IPS DF 6.9 (cell line): ENCODE data around the gene TSEN2.
"Not testable (repeated sequence)": the region's sequence is repeated elsewhere in the genome, so short reads cannot be mapped to it uniquely, and the experiment has no call there.

Experiments
- DNase-seq: peaks from one replicate; pipeline ENCODE4 v3.0.0-alpha.2; 2013; ENCODE audit warnings: low read depth, low spot score
- H3K27ac ChIP-seq: one replicate; pipeline ENCODE4 v1.5.1; 2013; ENCODE audit warnings: low read length, control low read depth
- H3K27me3 ChIP-seq: 2 replicates; pipeline ENCODE4 v1.6.1; 2013; ENCODE audit warnings: mild to moderate bottlenecking, low read length; ENCODE audit not compliant: control insufficient read depth, insufficient read depth
- H3K36me3 ChIP-seq: 2 replicates; pipeline ENCODE4 v1.6.1; 2013; ENCODE audit warnings: low read length; ENCODE audit not compliant: control insufficient read depth, insufficient read depth
- H3K4me1 ChIP-seq: 2 replicates; pipeline ENCODE4 v1.6.1; 2013; ENCODE audit warnings: low read length; ENCODE audit not compliant: control insufficient read depth, insufficient read depth
- H3K4me3 ChIP-seq: 2 replicates; pipeline ENCODE4 v1.5.1; 2013; ENCODE audit warnings: mild to moderate bottlenecking, low read length
- H3K9me3 ChIP-seq: 2 replicates; pipeline ENCODE4 v1.6.1; 2013; ENCODE audit warnings: low read length, inconsistent platforms; ENCODE audit not compliant: control insufficient read depth, insufficient read depth
- WGBS: extraction: QIAGEN DNeasy Blood & Tissue Kit; methylation state at CpG from one replicate; pipeline ENCODE4 v1.1.7; 2013; ENCODE audit warnings: mixed read lengths, missing lambda C conversion rate; ENCODE audit not compliant: insufficient read length, insufficient coverage; 5-methylcytosine and 5-hydroxymethylcytosine counted together

TSEN2 gene

DNA sequence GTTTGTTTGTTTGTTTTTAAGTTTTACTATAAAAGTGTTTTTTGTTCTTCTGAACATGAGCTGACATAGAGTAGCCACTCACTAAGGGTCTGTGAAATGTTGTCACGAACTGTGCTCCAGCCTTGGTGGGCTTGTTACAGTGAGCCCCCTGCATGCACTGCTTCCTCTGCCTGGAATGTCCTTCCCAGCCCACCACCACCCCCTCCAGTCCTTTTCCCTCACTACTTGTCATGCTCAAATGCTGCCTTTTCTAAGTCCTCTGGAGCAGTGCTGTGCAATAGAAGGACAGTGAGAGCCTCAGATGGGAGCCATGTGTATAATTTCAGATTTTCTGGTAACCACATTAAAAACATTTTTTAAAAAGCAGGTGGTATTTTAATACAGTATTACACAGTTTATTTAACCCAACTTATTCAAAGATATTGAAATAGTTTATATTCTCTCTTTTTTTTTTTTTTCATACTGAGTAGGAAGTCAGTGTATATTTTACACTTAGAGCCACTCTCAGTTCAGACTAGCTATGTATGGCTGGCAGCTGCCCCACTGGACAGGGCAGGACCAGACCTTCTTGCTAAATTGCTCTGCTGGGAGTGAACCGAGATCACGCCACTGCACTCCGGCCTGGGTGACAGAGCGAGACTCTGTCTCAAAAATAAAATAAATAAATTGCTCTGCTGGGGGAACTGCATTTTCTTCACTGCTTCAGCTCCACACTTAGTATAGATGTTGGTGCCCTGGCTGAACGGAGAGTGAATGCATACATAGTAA is 34.2 kb downstream of the TSEN2 start:
- Histone ChIP-seq H3K4me1 (no peaks in the 10 kb centered on the region), H3K4me3 (no peak overlapping the region), H3K27ac (no peak overlapping the region), H3K27me3 (no peaks in the 10 kb centered on the region), H3K36me3 (peaks cover 11% of the 10 kb centered on the region), H3K9me3 (no peaks in the 10 kb centered on the region)
- no peak for DNase-seq
- WGBS, result no CpG with 5 or more reads among the region's 6 CpGs

DNA sequence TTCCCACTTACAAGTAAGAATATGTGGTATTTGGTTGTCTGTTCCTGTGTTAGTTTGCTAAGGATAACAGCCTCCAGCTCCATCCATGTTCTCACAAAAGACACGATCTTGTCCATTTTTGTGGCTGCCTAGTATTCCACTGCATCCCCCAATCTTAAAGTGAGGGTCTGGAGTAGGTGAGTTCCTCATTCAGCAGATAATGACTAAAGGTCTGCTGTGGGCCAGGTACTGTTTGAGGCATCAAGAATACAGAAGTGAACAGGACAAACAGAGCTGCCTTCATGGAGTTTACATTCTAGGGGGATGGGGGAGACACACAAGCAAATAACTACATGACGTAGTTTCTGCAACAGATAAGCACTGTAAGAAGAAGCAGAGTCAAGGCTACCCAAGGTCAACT is 36.7 kb downstream of the TSEN2 start:
- H3K36me3 ChIP-seq, result peaks cover 11% of the 10 kb centered on the region

DNA sequence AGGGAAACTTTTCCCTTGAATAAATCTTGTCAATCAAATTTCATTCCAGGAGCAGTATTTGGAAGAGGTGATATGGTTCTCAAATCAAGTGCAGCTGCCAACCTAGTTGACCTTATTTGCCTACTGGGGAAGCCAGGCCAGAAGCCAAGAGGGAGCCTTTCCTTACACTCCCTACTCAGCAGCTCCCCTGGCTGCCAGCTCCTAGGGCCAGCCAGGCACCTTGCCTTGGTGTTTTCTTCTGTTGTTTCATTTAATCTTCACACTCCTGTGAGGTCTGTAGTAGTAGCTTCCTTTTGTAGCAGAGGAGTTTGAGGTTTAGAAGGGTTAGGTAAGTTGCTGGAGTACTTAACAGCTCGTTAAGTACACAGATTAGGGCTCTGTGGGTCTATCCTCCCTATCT is 38.4 kb downstream of the TSEN2 start:
- DNase-seq, result no peak
- H3K4me1 ChIP-seq, result no peaks in the 10 kb centered on the region
- peaks cover 14% of the 10 kb centered on the region for H3K36me3 ChIP-seq
- no peaks in the 10 kb centered on the region for H3K27me3 ChIP-seq
- no peak overlapping the region for H3K27ac ChIP-seq
- H3K9me3 ChIP-seq, result no peaks in the 10 kb centered on the region
- H3K4me3 ChIP-seq, result no peak overlapping the region
- no CpG with 5 or more reads among the region's 1 CpG for WGBS

More for the DNA sequence above, 36.7 kb downstream of the TSEN2 start:
- Histone ChIP-seq H3K9me3 (no peaks in the 10 kb centered on the region), H3K27ac (no peak overlapping the region), H3K27me3 (no peaks in the 10 kb centered on the region), H3K4me1 (no peaks in the 10 kb centered on the region), H3K4me3 (no peak overlapping the region)
- WGBS, result no CpG with 5 or more reads among the region's 2 CpGs
- no peak for DNase-seq

DNA sequence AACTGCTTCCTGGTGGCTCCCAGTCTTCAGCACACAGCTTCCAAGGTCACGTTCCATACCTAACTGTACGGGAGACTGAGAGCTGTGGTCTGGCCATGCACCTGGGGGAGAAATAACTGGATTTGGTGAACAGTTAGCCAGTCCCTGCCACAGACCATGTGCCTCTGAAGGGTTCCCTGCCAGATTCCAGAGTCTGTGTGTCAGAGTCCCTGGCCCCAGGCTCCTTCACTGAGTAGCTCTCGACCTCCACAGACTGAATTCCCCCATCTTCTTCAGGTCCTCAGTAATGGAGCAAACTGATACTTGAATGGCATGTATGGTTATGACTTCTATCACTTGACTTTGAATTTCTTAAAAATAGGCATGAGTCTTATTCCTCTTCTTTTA is 43.5 kb downstream of the TSEN2 start:
- DNase-seq, result no peak
- H3K4me3 ChIP-seq, result no peak overlapping the region
- H3K36me3 ChIP-seq, result peaks cover 5% of the 10 kb centered on the region; the same call in 1 of the 2 replicates
- H3K27ac ChIP-seq, result no peak overlapping the region
- H3K9me3 ChIP-seq, result no peaks in the 10 kb centered on the region
- H3K4me1 ChIP-seq, result no peaks in the 10 kb centered on the region
- WGBS, result no CpG with 5 or more reads among the region's 3 CpGs
- no peaks in the 10 kb centered on the region for H3K27me3 ChIP-seq

DNA sequence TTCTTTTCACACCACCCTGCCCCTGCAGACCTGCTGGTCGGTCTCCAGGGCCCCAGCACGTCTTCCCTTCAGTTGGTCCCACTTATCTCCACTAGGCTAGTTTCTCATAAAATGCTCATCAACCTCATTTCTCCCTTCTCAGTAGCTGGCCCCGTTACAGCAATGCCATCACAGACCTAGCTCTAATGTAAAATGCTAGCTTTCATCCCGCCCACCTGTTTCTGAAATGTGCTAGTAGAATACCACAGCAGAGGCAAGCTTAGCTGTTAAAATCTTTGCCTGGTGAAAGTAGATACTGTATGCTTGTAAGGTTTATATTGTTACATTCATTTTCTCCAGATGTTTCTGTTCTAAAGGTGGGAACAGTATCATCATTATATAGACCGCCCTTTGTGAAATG is 47.9 kb downstream of the TSEN2 start:
- no peak overlapping the region for H3K27ac ChIP-seq
- no peaks in the 10 kb centered on the region for H3K27me3 ChIP-seq
- H3K4me3 ChIP-seq, result no peak overlapping the region
- H3K9me3 ChIP-seq, result no peaks in the 10 kb centered on the region
- no peaks in the 10 kb centered on the region for H3K4me1 ChIP-seq
- DNase-seq, result no peak
- no peaks in the 10 kb centered on the region; the same call in 1 of the 2 replicates for H3K36me3 ChIP-seq
- no CpG with 5 or more reads among the region's 5 CpGs for WGBS

DNA sequence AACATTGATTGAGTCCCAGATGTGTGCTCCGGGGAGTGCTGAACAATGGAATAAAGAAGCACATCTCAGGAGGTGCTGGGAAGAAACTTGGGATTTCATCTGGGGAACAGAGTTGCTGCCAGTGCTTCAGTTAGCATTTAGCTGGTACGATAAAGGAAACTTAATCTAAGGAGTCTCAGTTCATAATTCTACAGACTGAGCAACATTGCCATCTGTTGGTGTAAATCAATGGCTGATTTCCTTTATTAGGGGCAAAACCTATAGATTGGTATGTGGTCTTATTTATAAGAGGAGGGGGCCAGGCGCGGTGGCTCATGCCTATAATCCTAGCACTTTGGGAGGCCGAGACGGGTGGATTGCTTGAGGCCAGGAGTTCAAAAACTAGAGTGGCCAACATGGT is 52.1 kb downstream of the TSEN2 start:
- Histone ChIP-seq H3K4me3 (no peak overlapping the region), H3K36me3 (peaks cover 2% of the 10 kb centered on the region; the same call in 1 of the 2 replicates), H3K27ac (no peak overlapping the region), H3K9me3 (no peaks in the 10 kb centered on the region), H3K4me1 (0 out of 2 replicates have a peak, but pooled peaks cover 1% of the 10 kb centered on the region), H3K27me3 (no peaks in the 10 kb centered on the region)
- no peak for DNase-seq
- no CpG with 5 or more reads among the region's 6 CpGs for WGBS

DNA sequence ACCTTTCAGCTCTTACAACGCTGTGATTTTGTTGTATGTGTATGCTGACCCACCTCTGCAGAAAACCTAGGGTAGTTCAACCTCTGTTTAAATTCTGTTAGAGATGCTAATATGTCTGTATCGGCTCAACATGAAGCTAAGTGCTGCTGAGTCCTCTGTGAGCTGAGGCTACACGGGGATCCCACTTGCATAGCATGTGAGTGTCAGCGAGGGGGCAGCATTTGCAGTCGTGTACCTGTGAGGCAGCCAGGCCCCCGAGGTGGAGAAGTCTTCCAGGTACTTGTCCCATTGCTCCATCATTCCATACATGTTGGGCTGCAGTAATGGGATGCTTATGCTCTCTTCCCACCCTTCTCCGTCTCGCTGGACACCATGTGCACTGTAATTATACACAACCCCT is 57.3 kb downstream of the TSEN2 start:
- H3K27ac ChIP-seq, result no peak overlapping the region
- H3K36me3 ChIP-seq, result peaks cover 2% of the 10 kb centered on the region; the same call in 1 of the 2 replicates

DNA sequence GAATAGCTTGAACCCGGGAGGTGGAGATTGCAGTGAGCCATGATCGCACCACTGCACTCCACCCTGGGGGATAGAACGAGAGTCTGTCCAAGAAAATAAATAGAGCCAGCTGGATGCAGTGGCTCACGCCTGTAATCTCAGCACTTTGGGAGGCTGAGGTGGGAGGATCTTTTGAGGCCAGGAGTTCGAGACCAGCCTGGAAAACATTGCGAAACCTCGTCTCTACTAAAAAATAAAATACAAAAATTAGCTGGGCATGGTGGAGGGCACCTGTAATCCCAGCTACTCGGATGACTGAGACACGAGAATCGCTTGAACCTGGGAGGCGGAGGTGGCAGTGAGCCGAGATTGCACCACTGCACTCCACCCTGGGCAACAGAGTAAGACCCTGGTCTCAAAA is 59.2 kb downstream of the TSEN2 start:
- H3K9me3 ChIP-seq, H3K27me3 ChIP-seq, DNase-seq, H3K4me1 ChIP-seq, H3K4me3 ChIP-seq, H3K27ac ChIP-seq, H3K36me3 ChIP-seq: not testable (repeated sequence)
- no CpG with 5 or more reads among the region's 12 CpGs for WGBS

More for the DNA sequence above, 57.3 kb downstream of the TSEN2 start:
- Histone ChIP-seq H3K4me1 (0 out of 2 replicates have a peak, but pooled peaks cover 1% of the 10 kb centered on the region), H3K4me3 (no peak overlapping the region), H3K27me3 (no peaks in the 10 kb centered on the region), H3K9me3 (no peaks in the 10 kb centered on the region)
- DNase-seq, result no peak
- no CpG with 5 or more reads among the region's 8 CpGs for WGBS

DNA sequence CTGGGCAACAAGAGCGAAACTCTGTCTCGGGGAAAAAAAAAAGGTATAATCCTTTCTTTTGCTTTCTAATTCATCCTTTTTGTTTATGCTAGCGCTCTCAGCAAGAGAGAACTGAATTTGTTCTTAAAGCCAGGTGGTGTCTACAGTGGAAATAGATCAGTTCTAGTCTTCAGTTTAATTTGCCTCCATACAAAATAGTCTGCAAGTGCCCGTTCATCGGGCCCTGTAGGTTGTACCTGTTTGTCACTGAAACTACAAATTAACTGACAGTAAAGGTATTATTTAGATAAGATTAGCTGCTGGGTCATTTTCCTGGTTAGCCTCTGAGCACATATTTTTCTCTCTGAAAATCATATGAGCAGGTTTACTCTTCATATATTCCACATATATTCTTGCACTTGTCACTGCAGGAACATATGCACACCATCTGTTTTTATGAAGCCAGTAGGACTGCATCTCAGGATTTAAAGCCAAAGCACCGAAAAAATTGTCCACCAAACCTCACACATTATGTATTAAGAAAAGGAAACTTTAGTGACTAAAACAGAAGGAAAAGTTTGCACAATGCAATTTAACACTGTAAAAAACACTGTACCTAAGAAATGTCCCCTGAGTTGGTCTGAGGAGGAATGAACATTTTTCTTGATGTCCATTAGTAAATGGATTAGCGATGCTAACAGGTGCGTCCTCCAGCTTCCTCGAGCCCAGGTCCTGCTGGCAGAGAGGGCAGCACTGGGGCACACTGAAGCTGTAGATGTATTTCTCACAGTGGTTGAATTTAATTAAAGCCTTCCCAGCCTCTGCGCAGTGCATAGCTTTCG is 60.6 kb downstream of the TSEN2 start:
- Histone ChIP-seq H3K4me1 (no peaks in the 10 kb centered on the region), H3K9me3 (no peaks in the 10 kb centered on the region), H3K27me3 (no peaks in the 10 kb centered on the region), H3K36me3 (peaks cover 2% of the 10 kb centered on the region; the same call in 1 of the 2 replicates), H3K27ac (no peak overlapping the region), H3K4me3 (no peak overlapping the region)
- WGBS, result no CpG with 5 or more reads among the region's 11 CpGs
- DNase-seq, result no peak

DNA sequence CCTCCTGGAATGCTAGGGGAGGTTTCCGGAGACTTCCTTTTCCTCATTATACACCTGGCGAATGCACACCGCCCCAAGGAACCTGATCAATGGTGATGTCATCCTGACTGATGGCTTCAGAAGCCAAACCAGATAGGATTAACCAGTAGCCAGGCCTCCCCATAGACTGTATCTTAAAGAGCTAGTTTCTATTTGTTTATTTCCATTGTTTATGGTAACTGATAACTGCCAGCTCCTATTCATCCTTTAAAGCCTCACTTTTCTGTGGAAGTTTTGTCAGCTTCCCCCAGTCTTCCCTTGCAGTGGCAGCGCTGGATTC is 61.2 kb downstream of the TSEN2 start, which contains the start of gene MKRN2OS:
Gene MKRN2OS, minus strand, starts transcription at position 27 of the 319 bp plus-strand sequence. CDS start 35 bp downstream, outside the sequence.
- no peaks in the 10 kb centered on the region for H3K9me3 ChIP-seq
- no peaks in the 10 kb centered on the region for H3K36me3 ChIP-seq
- WGBS, result no CpG with 5 or more reads among the region's 4 CpGs
- DNase-seq, result peak; percentile 55
- no peak within 1 kb of the TSS for H3K27ac ChIP-seq
- no peaks in the 10 kb centered on the region for H3K27me3 ChIP-seq
- no peaks in the 10 kb centered on the region for H3K4me1 ChIP-seq
- no peak within 1 kb of the TSS for H3K4me3 ChIP-seq
